Measurements from ENCODE around the gene TMEM52.

The TMEM52 gene

GRCh38 chr1:1917995-1918900 is 831 bp downstream of the TMEM52 start:
- TF ChIP-seq CTCF (IDR thresholded peaks at IDR 0.05; ENCODE audit: low read depth, low read length) = no peak
- H3K9me3 ChIP-seq = no peaks in the 10 kb centered on the region
- no peak for DNase-seq
- H3K27me3 ChIP-seq = no peaks in the 10 kb centered on the region
- H3K4me1 ChIP-seq = no peaks in the 10 kb centered on the region
- H3K4me3 ChIP-seq (ENCODE audit: low read depth, low read length) = peak overlapping the region; percentile 49
- no peaks in the 10 kb centered on the region for H3K36me3 ChIP-seq

- TF ChIP-seq CTCF (IDR thresholded peaks at IDR 0.05; ENCODE audit: low read depth, low read length) = no peak
- no peak for DNase-seq
- Histone ChIP-seq H3K4me1 (no peaks in the 10 kb centered on the region), H3K4me3 (ENCODE audit: low read depth, low read length) (no peak overlapping the region), H3K36me3 (no peaks in the 10 kb centered on the region), H3K9me3 (no peaks in the 10 kb centered on the region), H3K27me3 (no peaks in the 10 kb centered on the region)
Observed at GRCh38 chr1:1917304-1917976, 1.6 kb downstream of the TMEM52 start.

- Histone ChIP-seq H3K9me3 (no peaks in the 10 kb centered on the region), H3K27me3 (no peaks in the 10 kb centered on the region), H3K36me3 (no peaks in the 10 kb centered on the region), H3K4me3 (ENCODE audit: low read depth, low read length) (no peak overlapping the region), H3K4me1 (no peaks in the 10 kb centered on the region)
- no peak for TF ChIP-seq CTCF (IDR thresholded peaks at IDR 0.05; ENCODE audit: low read depth, low read length)
- DNase-seq = no peak
Observed at GRCh38 chr1:1916851-1917251, 2.2 kb downstream of the TMEM52 start.

- Histone ChIP-seq H3K27me3 (no peaks in the 10 kb centered on the region), H3K4me1 (no peaks in the 10 kb centered on the region), H3K9me3 (no peaks in the 10 kb centered on the region), H3K4me3 (ENCODE audit: low read depth, low read length) (no peak overlapping the region), H3K36me3 (no peaks in the 10 kb centered on the region)
- no peak for DNase-seq
- no peak for TF ChIP-seq CTCF (IDR thresholded peaks at IDR 0.05; ENCODE audit: low read depth, low read length)
Observed at GRCh38 chr1:1915911-1916840, 2.9 kb downstream of the TMEM52 start.

GRCh38 chr1:1914971-1915692 is 3.9 kb downstream of the TMEM52 start, which contains the start of gene CALML6:
CALML6 (plus strand) TSS chr1:1915260; CDS start chr1:1915281, 21 bp downstream.
- Histone ChIP-seq H3K4me1 (no peaks in the 10 kb centered on the region), H3K27me3 (no peaks in the 10 kb centered on the region), H3K9me3 (no peaks in the 10 kb centered on the region), H3K4me3 (ENCODE audit: low read depth, low read length) (no peak within 1 kb of the TSS), H3K36me3 (no peaks in the 10 kb centered on the region)
- no peak for TF ChIP-seq CTCF (IDR thresholded peaks at IDR 0.05; ENCODE audit: low read depth, low read length)
- DNase-seq = no peak
